ENCODE results near the gene ACP4. TPM values are rescaled to one million over a fixed set of nuclear protein-coding genes. Genes with fewer than 3 reads are reported as not detected.

Gene ACP4
- total RNA-seq, 8 experiments from 2014 or later, result 0.31 TPM; not detected in 7

Other genes starting within 250 kb of the ACP4 start
- 10 to 100 TPM in 5 of 8 experiments, under 1 TPM in 3; 0.10 to 45.8 (median 17.2) TPM for gene LRRC4B, start 222.0 kb upstream of the ACP4 start, total RNA-seq
- gene SYT3, start 150.5 kb upstream of the ACP4 start, total RNA-seq, result 10 to 100 TPM in 1 of 8 experiments, 1 to 10 TPM in 4, under 1 TPM in 3; 0.31 to 12.5 (median 3.4) TPM
- 10 to 100 TPM in 2 of 8 experiments, 1 to 10 TPM in 4, not detected in 2; 1.3 to 10.9 (median 6.4) TPM for gene C19orf81, start 141.0 kb upstream of the ACP4 start, total RNA-seq
- gene SHANK1, start 70.6 kb upstream of the ACP4 start, total RNA-seq, result 10 to 100 TPM in 3 of 8 experiments, 1 to 10 TPM in 5; 1.7 to 22.5 (median 7.2) TPM
- 10 to 100 TPM in 3 of 8 experiments, 1 to 10 TPM in 5; 1.8 to 42.0 (median 6.9) TPM for gene CLEC11A, start 67.1 kb upstream of the ACP4 start, total RNA-seq
- under 1 TPM in 3 of 8 experiments, not detected in 5; 0.11 to 0.41 (median 0.38) TPM for gene GPR32, start 20.0 kb upstream of the ACP4 start, total RNA-seq
- gene KLK1, start 33.4 kb downstream of the ACP4 start, total RNA-seq, result 1 to 10 TPM in 1 of 8 experiments, under 1 TPM in 5, not detected in 2; 0.25 to 1.6 (median 0.44) TPM
- under 1 TPM in 6 of 8 experiments, not detected in 2; 0.23 to 0.90 (median 0.36) TPM for gene KLK15, start 43.2 kb downstream of the ACP4 start, total RNA-seq
- gene KLK3, start 64.5 kb downstream of the ACP4 start, total RNA-seq, result 1 to 10 TPM in 3 of 8 experiments, under 1 TPM in 3, not detected in 2; 0.60 to 3.2 (median 1.2) TPM
- 1 to 10 TPM in 3 of 8 experiments, under 1 TPM in 4, not detected in 1; 0.11 to 3.2 (median 0.81) TPM for gene KLK2, start 83.0 kb downstream of the ACP4 start, total RNA-seq
- 1 to 10 TPM in 2 of 8 experiments, under 1 TPM in 4, not detected in 2; 0.38 to 1.5 (median 0.57) TPM for gene KLK4, start 121.0 kb downstream of the ACP4 start, total RNA-seq
- gene KLK5, start 162.6 kb downstream of the ACP4 start, total RNA-seq, result under 1 TPM in 2 of 8 experiments, not detected in 6; 0.45 to 0.47 TPM
- gene KLK6, start 179.2 kb downstream of the ACP4 start, total RNA-seq, result under 1 TPM in 5 of 8 experiments, not detected in 3; 0.13 to 0.59 (median 0.21) TPM
- gene KLK7, start 193.5 kb downstream of the ACP4 start, total RNA-seq, result under 1 TPM in 1 of 8 experiments, not detected in 7; 0.13 TPM
- gene KLK8, start 211.2 kb downstream of the ACP4 start, total RNA-seq, result not detected
- gene KLK10, start 229.3 kb downstream of the ACP4 start, total RNA-seq, result under 1 TPM; 0.14 to 0.81 (median 0.37) TPM
- gene KLK11, start 236.2 kb downstream of the ACP4 start, total RNA-seq, result 1 to 10 TPM in 1 of 8 experiments, under 1 TPM in 4, not detected in 3; 0.25 to 1.5 (median 0.46) TPM
- under 1 TPM in 1 of 8 experiments, not detected in 7; 0.43 TPM for gene KLK12, start 244.6 kb downstream of the ACP4 start, total RNA-seq

Data from motor neuron (in vitro differentiated cells).